Natural killer cell treated with Interleukin-12 subunit alpha and Interleukin-12 subunit beta and Interleukin-15 and Interleukin-18, amount 100 ng/mL, for 72 hours (primary cell): ENCODE data around the gene AKAP7. TPM values are rescaled to one million over a fixed set of nuclear protein-coding genes. Genes with fewer than 3 reads are reported as not detected.
"Not testable (repeated sequence)": the region's sequence is repeated elsewhere in the genome, so short reads cannot be mapped to it uniquely, and the experiment has no call there.

Experiments used
- ATAC-seq, 2 donors: fragments of 150-1000 bp; cut with Tn5 transposase in 1 of 2; sonication (Bioruptor Pico), chemical (Tn5 transposase) in 1 of 2; 2 replicates each; pipeline ENCODE4 v1.10.0; 2021
- DNase-seq: peaks from one replicate; pipeline ENCODE4 v3.0.0; 2022; ENCODE audit warnings: low spot score
- H3K27ac Mint-ChIP-seq, 2 donors: 1 replicate in 1 of 2; 2 replicates in 1 of 2; pipeline ENCODE4 v1.8.0; 2022; ENCODE audit warnings: mixed read lengths in 2 of 2, mild to moderate bottlenecking in 1 of 2, moderate library complexity in 1 of 2
- H3K27me3 Mint-ChIP-seq, 2 donors: 1 replicate in 1 of 2; 2 replicates in 1 of 2; pipeline ENCODE4 v1.8.0; 2022; ENCODE audit warnings: mixed read lengths in 2 of 2
- H3K36me3 Mint-ChIP-seq: one replicate; pipeline ENCODE4 v1.8.0; 2022; ENCODE audit warnings: mixed read lengths
- H3K4me1 Mint-ChIP-seq, 2 donors: 1 replicate in 1 of 2; 2 replicates in 1 of 2; pipeline ENCODE4 v1.8.0; 2022; ENCODE audit warnings: low read depth in 2 of 2, mixed read lengths in 2 of 2, mild to moderate bottlenecking in 1 of 2
- H3K4me3 Mint-ChIP-seq: one replicate; pipeline ENCODE4 v1.8.0; 2022; ENCODE audit warnings: mixed read lengths
- H3K9me3 Mint-ChIP-seq: 2 replicates; pipeline ENCODE4 v1.8.0; 2022; ENCODE audit warnings: mixed read lengths
- total RNA-seq, 2 donors: library from RNA; stranded (reverse); gene quantifications; one replicate each; pipeline ENCODE4 v1.2.3, GENCODE V29; 2022

The AKAP7 gene
- total RNA-seq, 2 donors from 2014 or later = 4.2 to 7.7 TPM

GRCh38 chr6:131288214-131288613, 152.9 kb downstream of the AKAP7 start:
- Mint-ChIP-seq H3K9me3 (no peaks in the 10 kb centered on the region), H3K4me1 (peaks cover 0 to 3% of the 10 kb centered on the region in 2 donors), H3K27ac (no peak overlapping the region), H3K4me3 (no peak overlapping the region), H3K36me3 (no peaks in the 10 kb centered on the region), H3K27me3 (no peaks in the 10 kb centered on the region)
- ATAC-seq = no peak
- DNase-seq = no peak

DNA sequence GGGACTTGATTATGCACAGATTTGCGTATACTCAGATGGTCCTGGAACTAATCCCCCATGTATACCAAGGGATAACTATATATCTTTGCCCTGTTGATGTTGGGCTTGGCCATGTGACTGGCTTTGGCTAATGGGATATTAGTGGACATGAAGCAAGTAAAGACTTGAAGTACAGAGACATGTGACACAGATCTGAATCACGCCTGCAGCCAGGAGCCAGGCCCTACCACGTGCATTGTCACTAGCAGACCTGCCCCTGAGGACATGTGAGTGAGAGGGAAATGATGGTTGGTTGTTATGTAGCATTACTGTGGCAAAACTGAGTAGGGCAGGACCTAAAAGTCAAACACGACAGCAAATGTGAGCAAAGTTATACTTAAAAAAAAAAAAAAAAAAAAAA, 155.7 kb downstream of the AKAP7 start:
- H3K9me3 Mint-ChIP-seq = no peaks in the 10 kb centered on the region
- H3K27me3 Mint-ChIP-seq = no peaks in the 10 kb centered on the region
- H3K4me1 Mint-ChIP-seq = peaks cover 0 to 3% of the 10 kb centered on the region in 2 donors
- H3K36me3 Mint-ChIP-seq = no peaks in the 10 kb centered on the region
- ATAC-seq (no peak), DNase-seq (no peak)
- no peak overlapping the region for H3K27ac Mint-ChIP-seq
- no peak overlapping the region for H3K4me3 Mint-ChIP-seq

DNA sequence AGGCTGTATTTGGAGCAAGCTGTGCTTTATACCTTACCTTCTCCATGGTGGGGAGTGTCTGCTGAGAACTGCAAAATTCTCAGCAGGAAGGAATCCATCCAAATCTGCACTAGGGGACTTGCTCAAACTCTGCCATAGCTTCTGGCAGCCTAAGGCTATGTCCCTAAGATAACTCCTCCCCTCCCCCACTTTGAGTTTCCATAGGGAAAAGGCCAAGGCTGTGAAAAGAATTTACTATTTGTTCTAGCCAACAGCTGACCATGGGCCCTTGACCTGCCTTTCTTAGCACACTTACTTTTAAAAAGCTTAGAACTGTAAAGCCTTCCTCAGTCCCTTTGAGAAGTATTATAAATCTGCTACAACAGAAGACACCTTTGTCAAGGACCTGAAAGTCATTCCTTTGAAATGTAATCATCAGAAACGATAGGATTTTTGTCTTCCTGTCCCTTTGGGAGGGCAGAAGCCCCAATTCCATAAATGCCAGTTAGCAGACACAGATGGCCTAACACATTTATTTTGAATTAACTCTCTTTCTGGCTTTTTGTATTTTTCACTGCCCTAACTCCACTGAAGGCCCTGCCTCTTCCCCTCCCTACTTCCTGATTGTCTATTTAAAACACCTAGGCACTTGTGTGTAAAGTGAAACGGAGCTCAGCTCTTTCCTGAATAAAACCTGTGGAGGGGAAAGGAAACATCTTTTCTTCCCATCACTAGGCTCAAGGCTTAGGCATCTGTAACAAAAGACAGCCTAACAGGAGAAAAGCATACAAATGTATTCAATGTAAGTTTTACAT, 157.1 kb downstream of the AKAP7 start:
- Mint-ChIP-seq H3K36me3 (no peaks in the 10 kb centered on the region), H3K9me3 (no peaks in the 10 kb centered on the region), H3K27ac (no peak overlapping the region), H3K4me3 (no peak overlapping the region), H3K27me3 (no peaks in the 10 kb centered on the region), H3K4me1 (peaks cover 0 to 3% of the 10 kb centered on the region in 2 donors)
- DNase-seq (no peak), ATAC-seq (no peak)

- peak in 1 of 2 donors; percentile 20 for ATAC-seq
- no peaks in the 10 kb centered on the region for H3K36me3 Mint-ChIP-seq
- no peak overlapping the region for H3K27ac Mint-ChIP-seq
- H3K9me3 Mint-ChIP-seq = no peaks in the 10 kb centered on the region
- no peak overlapping the region for H3K4me3 Mint-ChIP-seq
- peaks cover 0 to 3% of the 10 kb centered on the region in 2 donors for H3K4me1 Mint-ChIP-seq
- no peaks in the 10 kb centered on the region for H3K27me3 Mint-ChIP-seq
- DNase-seq = no peak
These were observed 158.2 kb downstream of the AKAP7 start for GRCh38 chr6:131293472-131293911.

- no peaks in the 10 kb centered on the region for H3K27me3 Mint-ChIP-seq
- peaks cover 0 to 3% of the 10 kb centered on the region in 2 donors for H3K4me1 Mint-ChIP-seq
- H3K36me3 Mint-ChIP-seq = no peaks in the 10 kb centered on the region
- DNase-seq (no peak), ATAC-seq (no peak)
- H3K4me3 Mint-ChIP-seq = no peak overlapping the region
- no peaks in the 10 kb centered on the region for H3K9me3 Mint-ChIP-seq
- no peak overlapping the region for H3K27ac Mint-ChIP-seq
These were observed 159.8 kb downstream of the AKAP7 start for GRCh38 chr6:131295081-131295480.

GRCh38 chr6:131300826-131301225, 165.6 kb downstream of the AKAP7 start:
- H3K4me1 Mint-ChIP-seq, H3K9me3 Mint-ChIP-seq, H3K27me3 Mint-ChIP-seq, ATAC-seq, DNase-seq, H3K4me3 Mint-ChIP-seq, H3K36me3 Mint-ChIP-seq, H3K27ac Mint-ChIP-seq: not testable (repeated sequence)

DNA sequence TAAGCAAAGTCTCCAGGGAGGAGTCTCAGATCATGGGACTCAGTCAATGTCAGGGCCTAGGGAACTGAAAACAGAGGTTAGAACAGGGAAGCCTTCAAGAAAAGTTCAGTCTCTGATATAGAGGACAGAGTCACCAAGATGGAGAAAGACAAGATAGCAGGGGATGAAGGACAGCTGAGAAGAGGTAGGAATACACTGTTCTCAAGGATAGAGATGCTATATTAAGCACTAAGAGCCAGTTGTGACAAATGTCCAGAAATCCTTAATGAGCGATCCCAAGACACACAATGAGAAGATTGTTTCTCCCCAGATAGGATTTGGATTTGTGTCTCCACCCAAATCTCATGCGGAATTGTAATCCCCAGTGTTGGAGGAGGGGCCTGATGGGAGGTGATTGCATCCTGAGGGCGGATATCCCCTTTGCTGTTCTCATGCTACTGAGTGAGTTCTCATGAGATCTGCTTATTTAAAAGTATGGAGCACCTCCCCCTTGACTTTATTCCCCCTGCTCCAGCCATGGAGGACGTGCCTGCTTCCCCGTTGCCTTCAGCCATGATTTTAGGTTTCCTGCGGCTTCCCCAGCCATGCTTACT, 168.2 kb downstream of the AKAP7 start:
- Mint-ChIP-seq H3K4me3 (no peak overlapping the region), H3K36me3 (no peaks in the 10 kb centered on the region), H3K4me1 (no peaks in the 10 kb centered on the region), H3K27ac (no peak overlapping the region), H3K9me3 (no peaks in the 10 kb centered on the region), H3K27me3 (no peaks in the 10 kb centered on the region)
- no peak for DNase-seq
- ATAC-seq = no peak

DNA sequence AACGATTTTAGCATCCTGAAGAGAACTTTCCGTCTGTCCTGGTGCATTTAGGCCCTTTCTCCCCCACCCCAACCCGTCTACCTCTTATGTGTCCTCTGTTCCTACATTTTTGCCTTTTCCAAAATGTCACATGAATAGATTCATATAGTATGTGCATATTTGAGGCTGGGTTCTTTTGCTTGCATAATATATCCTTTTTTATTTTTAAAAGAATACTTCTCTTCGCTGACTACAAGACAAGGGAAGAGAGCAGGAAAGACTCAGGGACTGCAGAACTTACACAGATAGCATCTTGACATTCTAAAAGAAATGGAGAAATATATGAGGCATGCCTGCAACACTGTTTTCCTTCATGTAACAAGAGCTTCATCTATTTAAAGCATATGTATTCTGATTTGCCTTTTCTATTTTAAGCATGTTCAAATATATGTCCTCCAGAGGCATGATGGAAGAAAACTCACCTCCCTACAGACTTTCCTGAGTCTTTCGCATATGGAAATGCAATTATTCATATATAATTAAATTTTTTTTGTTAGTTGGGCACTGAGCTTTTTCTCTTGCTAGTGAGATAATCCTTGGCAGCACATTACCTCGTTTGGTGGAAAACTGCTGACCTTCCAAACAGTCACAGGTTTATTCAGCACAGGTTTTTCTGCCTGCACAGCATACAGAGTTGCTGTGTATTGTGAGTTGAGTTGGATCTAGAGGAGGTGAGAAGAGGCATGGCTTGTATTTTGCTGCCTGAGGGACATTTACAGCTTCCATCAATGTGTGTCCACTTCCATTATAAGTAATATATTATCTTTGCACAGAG, 170.0 kb downstream of the AKAP7 start:
- Mint-ChIP-seq H3K4me1 (no peaks in the 10 kb centered on the region), H3K27me3 (no peaks in the 10 kb centered on the region), H3K4me3 (no peak overlapping the region), H3K27ac (no peak overlapping the region), H3K9me3 (no peaks in the 10 kb centered on the region), H3K36me3 (peaks cover 8% of the 10 kb centered on the region)
- DNase-seq (no peak), ATAC-seq (no peak)

- Mint-ChIP-seq H3K27me3 (no peaks in the 10 kb centered on the region), H3K4me1 (no peaks in the 10 kb centered on the region), H3K9me3 (no peaks in the 10 kb centered on the region), H3K27ac (no peak overlapping the region), H3K36me3 (peaks cover 8% of the 10 kb centered on the region), H3K4me3 (no peak overlapping the region)
- no peak for ATAC-seq
- no peak for DNase-seq
These were observed 174.2 kb downstream of the AKAP7 start for GRCh38 chr6:131309437-131309836.

DNA sequence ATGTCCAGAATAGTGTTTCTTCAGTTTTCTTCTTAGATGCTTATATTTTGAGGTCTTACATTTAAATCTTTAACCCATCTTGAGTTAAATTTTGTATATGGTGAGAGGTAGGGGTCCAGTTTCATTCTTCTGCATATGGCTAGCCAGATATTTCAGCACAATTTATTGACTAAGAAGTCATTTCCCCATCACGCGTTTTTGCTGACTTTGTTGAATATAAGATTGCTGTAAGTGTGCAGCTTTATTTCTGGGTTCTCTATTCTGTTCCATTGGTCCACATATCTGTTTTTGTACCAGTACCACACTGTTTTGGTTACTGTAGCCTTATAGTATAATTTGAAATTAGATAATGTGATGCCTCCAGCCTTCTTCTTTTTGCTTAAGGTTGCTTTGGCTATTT, 179.6 kb downstream of the AKAP7 start:
- DNase-seq (no peak), ATAC-seq (no peak)
- H3K36me3 Mint-ChIP-seq = peaks cover 12% of the 10 kb centered on the region
- H3K4me3 Mint-ChIP-seq = no peak overlapping the region
- H3K4me1 Mint-ChIP-seq = peaks cover 12 to 17% of the 10 kb centered on the region in 2 donors
- H3K27me3 Mint-ChIP-seq = no peaks in the 10 kb centered on the region
- peaks cover 2% of the 10 kb centered on the region for H3K9me3 Mint-ChIP-seq
- H3K27ac Mint-ChIP-seq = no peak overlapping the region

DNA sequence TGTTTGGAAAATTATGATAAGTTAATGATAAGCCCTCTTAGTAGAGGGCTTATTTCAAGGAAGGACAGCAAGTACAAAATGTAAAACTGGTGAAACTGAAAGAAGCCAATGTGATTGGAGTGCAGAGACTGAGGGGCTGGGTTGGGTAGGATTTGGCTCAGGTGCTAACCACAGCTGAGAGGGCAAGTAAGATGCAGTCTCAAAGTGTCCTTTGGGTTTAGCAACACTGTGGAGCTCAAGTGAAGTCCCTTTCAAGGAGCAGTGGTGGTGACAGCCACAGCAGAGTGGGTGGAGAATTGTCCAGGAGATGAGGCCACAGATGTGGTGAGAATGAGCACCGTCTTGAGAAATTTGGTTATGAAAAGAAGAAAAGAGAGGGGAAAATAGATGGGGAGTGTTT, 181.4 kb downstream of the AKAP7 start:
- Mint-ChIP-seq H3K4me3 (peak overlapping the region; percentile 41), H3K27ac (peak overlapping the region; percentile 1), H3K36me3 (peaks cover 12% of the 10 kb centered on the region), H3K4me1 (peaks cover 12 to 17% of the 10 kb centered on the region in 2 donors), H3K27me3 (no peaks in the 10 kb centered on the region), H3K9me3 (peaks cover 2% of the 10 kb centered on the region)
- DNase-seq = peak; percentile 82
- peak; percentile 94 to 99 for ATAC-seq

- no peak overlapping the region for H3K4me3 Mint-ChIP-seq
- DNase-seq (no peak), ATAC-seq (no peak)
- H3K4me1 Mint-ChIP-seq = peaks cover 12 to 17% of the 10 kb centered on the region in 2 donors
- H3K27ac Mint-ChIP-seq = no peak overlapping the region
- peaks cover 12% of the 10 kb centered on the region for H3K36me3 Mint-ChIP-seq
- peaks cover 2% of the 10 kb centered on the region for H3K9me3 Mint-ChIP-seq
- H3K27me3 Mint-ChIP-seq = peaks cover 0 to 2% of the 10 kb centered on the region in 2 donors
These were observed 182.2 kb downstream of the AKAP7 start for GRCh38 chr6:131317516-131317915.

- H3K36me3 Mint-ChIP-seq = peaks cover 5% of the 10 kb centered on the region
- DNase-seq = no peak
- H3K9me3 Mint-ChIP-seq = peaks cover 2% of the 10 kb centered on the region
- H3K27me3 Mint-ChIP-seq = peaks cover 12 to 14% of the 10 kb centered on the region in 2 donors
- no peak for ATAC-seq
- H3K27ac Mint-ChIP-seq = no peak overlapping the region
- H3K4me1 Mint-ChIP-seq = peaks cover 7 to 12% of the 10 kb centered on the region in 2 donors
- no peak overlapping the region for H3K4me3 Mint-ChIP-seq
These were observed 186.3 kb downstream of the AKAP7 start for GRCh38 chr6:131321589-131321988.

DNA sequence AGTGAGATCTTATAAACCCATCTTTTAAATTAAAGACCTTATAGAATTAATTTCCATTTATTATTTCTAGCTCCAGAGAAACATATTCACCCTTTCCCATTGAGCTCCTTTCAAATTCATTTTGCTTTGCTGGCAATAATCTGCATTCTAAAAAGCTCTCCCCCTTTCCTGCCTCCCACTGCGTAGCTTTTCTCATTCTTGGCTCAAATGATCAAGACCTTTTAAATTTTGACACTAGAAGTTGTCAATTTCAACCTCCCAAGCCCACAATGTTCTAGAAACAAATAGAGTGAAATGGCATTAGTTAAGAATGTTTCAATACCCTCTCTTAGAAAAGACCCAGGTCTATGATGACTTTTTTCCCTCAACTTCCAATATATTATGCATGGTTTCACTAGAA, 186.9 kb downstream of the AKAP7 start:
- H3K4me3 Mint-ChIP-seq = no peak overlapping the region
- no peaks in the 10 kb centered on the region for H3K36me3 Mint-ChIP-seq
- H3K4me1 Mint-ChIP-seq = peaks cover 2 to 7% of the 10 kb centered on the region in 2 donors
- H3K27me3 Mint-ChIP-seq = peaks cover 12 to 14% of the 10 kb centered on the region in 2 donors
- DNase-seq (no peak), ATAC-seq (no peak)
- H3K9me3 Mint-ChIP-seq = no peaks in the 10 kb centered on the region
- no peak overlapping the region for H3K27ac Mint-ChIP-seq
